Progenitor cell of endocrine pancreas (in vitro differentiated cells): Measurements from ENCODE around the gene DCLK2. TPM values are rescaled to one million over a fixed set of nuclear protein-coding genes. Genes with fewer than 3 reads are reported as not detected.

Experiments
- DNase-seq: peaks from one replicate; pipeline ENCODE4 v3.0.0; 2021; ENCODE audit warnings: low spot score; ENCODE audit not compliant: unreplicated experiment
- H3K27ac Mint-ChIP-seq: 2 replicates; pipeline ENCODE4 v1.8.0; 2021; ENCODE audit warnings: mild to moderate bottlenecking, moderate library complexity, mixed read lengths
- H3K27me3 Mint-ChIP-seq: 2 replicates; pipeline ENCODE4 v1.8.0; 2021; ENCODE audit warnings: mixed read lengths
- H3K36me3 Mint-ChIP-seq: 2 replicates; pipeline ENCODE4 v1.8.0; 2022; ENCODE audit warnings: mixed read lengths; ENCODE audit not compliant: insufficient read depth
- H3K4me1 Mint-ChIP-seq: 2 replicates; pipeline ENCODE4 v1.8.0; 2021; ENCODE audit warnings: low read depth, mixed read lengths
- H3K4me3 Mint-ChIP-seq: 2 replicates; pipeline ENCODE4 v1.8.0; 2021; ENCODE audit warnings: low read depth, mild to moderate bottlenecking, moderate library complexity, mixed read lengths
- H3K9me3 Mint-ChIP-seq: 2 replicates; pipeline ENCODE4 v1.8.0; 2021; ENCODE audit warnings: low read depth, mixed read lengths
- CTCF ChIP-seq: fragments of 200-600 bp; sonication (generic); IDR thresholded peaks from one replicate; pipeline ENCODE4 v1.5.0; 2021; ENCODE audit warnings: antibody characterized with exemption, mild to moderate bottlenecking; ENCODE audit not compliant: unreplicated experiment
- total RNA-seq: library from RNA; stranded (reverse); gene quantifications from 2 replicates; pipeline ENCODE4 v1.2.1, GENCODE V29; 2021

The DCLK2 gene
- total RNA-seq, 1 donor from 2014 or later = 7.2 TPM

GRCh38 chr4:150237110-150237872, 159.0 kb downstream of the DCLK2 start:
- Mint-ChIP-seq H3K9me3 (no peaks in the 10 kb centered on the region), H3K27ac (no peak overlapping the region), H3K27me3 (no peaks in the 10 kb centered on the region), H3K4me3 (no peak overlapping the region), H3K36me3 (peaks cover 5% of the 10 kb centered on the region), H3K4me1 (no peaks in the 10 kb centered on the region)
- no peak for TF ChIP-seq CTCF
- DNase-seq = no peak

- H3K27me3 Mint-ChIP-seq = no peaks in the 10 kb centered on the region
- DNase-seq = no peak
- H3K4me1 Mint-ChIP-seq = no peaks in the 10 kb centered on the region
- H3K27ac Mint-ChIP-seq = no peak overlapping the region
- H3K36me3 Mint-ChIP-seq = peaks cover 2% of the 10 kb centered on the region
- TF ChIP-seq CTCF = no peak
- H3K4me3 Mint-ChIP-seq = no peak overlapping the region
- H3K9me3 Mint-ChIP-seq = no peaks in the 10 kb centered on the region
Measured at GRCh38 chr4:150238591-150238990, 160.3 kb downstream of the DCLK2 start.

GRCh38 chr4:150240011-150240410, 161.8 kb downstream of the DCLK2 start:
- H3K27ac Mint-ChIP-seq = no peak overlapping the region
- peaks cover 4% of the 10 kb centered on the region for H3K4me1 Mint-ChIP-seq
- H3K27me3 Mint-ChIP-seq = no peaks in the 10 kb centered on the region
- no peak for TF ChIP-seq CTCF
- no peaks in the 10 kb centered on the region for H3K36me3 Mint-ChIP-seq
- DNase-seq = no peak
- H3K4me3 Mint-ChIP-seq = no peak overlapping the region
- H3K9me3 Mint-ChIP-seq = no peaks in the 10 kb centered on the region

GRCh38 chr4:150242820-150243458, 164.7 kb downstream of the DCLK2 start:
- Mint-ChIP-seq H3K4me3 (no peak overlapping the region), H3K27ac (no peak overlapping the region), H3K36me3 (no peaks in the 10 kb centered on the region), H3K4me1 (peaks cover 4% of the 10 kb centered on the region), H3K27me3 (no peaks in the 10 kb centered on the region), H3K9me3 (no peaks in the 10 kb centered on the region)
- TF ChIP-seq CTCF = peak; percentile 88
- DNase-seq = no peak

- no peaks in the 10 kb centered on the region for H3K36me3 Mint-ChIP-seq
- no peaks in the 10 kb centered on the region for H3K9me3 Mint-ChIP-seq
- no peak overlapping the region for H3K27ac Mint-ChIP-seq
- no peak for DNase-seq
- peaks cover 4% of the 10 kb centered on the region for H3K4me1 Mint-ChIP-seq
- H3K27me3 Mint-ChIP-seq = no peaks in the 10 kb centered on the region
- TF ChIP-seq CTCF = no peak
- no peak overlapping the region for H3K4me3 Mint-ChIP-seq
Measured at GRCh38 chr4:150243932-150244331, 165.7 kb downstream of the DCLK2 start.
